CD14-positive monocyte (primary cell): Measurements from ENCODE around the gene TMEM19. TPM values are rescaled to one million over a fixed set of nuclear protein-coding genes. Genes with fewer than 3 reads are reported as not detected.

Source experiments
- DNase-seq, 3 donors: peaks; one replicate each; pipeline ENCODE4 v3.0.0-alpha.2; 2011 to 2022
- H2AFZ ChIP-seq: 2 replicates; pipeline ENCODE4 v1.6.0; 2012; ENCODE audit warnings: mild to moderate bottlenecking, low read depth, low read length, inconsistent platforms; ENCODE audit not compliant: insufficient read depth, poor library complexity, severe bottlenecking
- H3K27ac ChIP-seq, 2 donors: 1 replicate in 1 of 2; 2 replicates in 1 of 2; pipeline ENCODE4 v1.5.1; 2012 to 2013; ENCODE audit warnings: low read length in 2 of 2, control low read depth in 1 of 2, inconsistent platforms in 1 of 2, low read depth in 1 of 2, mild to moderate bottlenecking in 1 of 2
- H3K27me3 ChIP-seq, 2 donors: one replicate each; pipeline versions ENCODE4 v1.6.0 to v1.6.1; 2011 to 2013; ENCODE audit warnings: low read length in 2 of 2; ENCODE audit not compliant: control insufficient read depth in 2 of 2, insufficient read depth in 2 of 2
- H3K36me3 ChIP-seq, 2 donors: replicated peaks in 1 of 2; 1 replicate in 1 of 2; 2 replicates in 1 of 2; pipeline versions ENCODE4 v1.5.1 to v1.6.1; 2012 to 2013; ENCODE audit warnings: low read length in 2 of 2, control low read depth in 1 of 2, inconsistent platforms in 1 of 2, mild to moderate bottlenecking in 1 of 2; ENCODE audit not compliant: insufficient read depth in 2 of 2, control insufficient read depth in 1 of 2
- H3K4me1 ChIP-seq, 2 donors: 1 replicate in 1 of 2; 2 replicates in 1 of 2; pipeline versions ENCODE4 v1.5.1 to v1.6.1; 2012 to 2013; ENCODE audit warnings: low read length in 2 of 2, control low read depth in 1 of 2, inconsistent platforms in 1 of 2, mild to moderate bottlenecking in 1 of 2, moderate library complexity in 1 of 2; ENCODE audit not compliant: insufficient read depth in 2 of 2, control insufficient read depth in 1 of 2
- H3K4me2 ChIP-seq: replicated peaks from 2 replicates; pipeline ENCODE3; 2012; ENCODE audit warnings: low read length, moderate library complexity, mild to moderate bottlenecking; ENCODE audit not compliant: poor library complexity, severe bottlenecking; ENCODE audit errors: extremely low read depth
- H3K4me3 ChIP-seq, 3 experiments: fragments of 200-600 bp in 1 of 3; sonication (generic) in 1 of 3; replicated peaks in 1 of 3; 1 replicate in 2 of 3; 2 replicates in 1 of 3; pipeline ENCODE4 v1.5.1; 2011 to 2013; ENCODE audit warnings: low read length in 3 of 3, mild to moderate bottlenecking in 3 of 3, control low read depth in 2 of 3, low read depth in 2 of 3, inconsistent platforms in 1 of 3, moderate library complexity in 1 of 3
- H3K79me2 ChIP-seq: 2 replicates; pipeline ENCODE4 v1.6.0; 2012; ENCODE audit warnings: mild to moderate bottlenecking, control low read depth, inconsistent platforms, low read length, moderate library complexity; ENCODE audit not compliant: insufficient read depth
- H3K9ac ChIP-seq: 2 replicates; pipeline ENCODE4 v1.6.0; 2017; ENCODE audit warnings: low read length, mild to moderate bottlenecking; ENCODE audit not compliant: insufficient read depth, poor library complexity, severe bottlenecking
- H3K9me3 ChIP-seq, 2 donors: replicated peaks in 1 of 2; 1 replicate in 1 of 2; 2 replicates in 1 of 2; pipeline versions ENCODE4 v1.5.1 to v1.6.1; 2012 to 2013; ENCODE audit warnings: low read length in 2 of 2, control low read depth in 1 of 2; ENCODE audit not compliant: control insufficient read depth in 1 of 2, insufficient read depth in 1 of 2
- H4K20me1 ChIP-seq: 2 replicates; pipeline ENCODE4 v1.6.0; 2012; ENCODE audit warnings: mild to moderate bottlenecking, low read length, control low read depth, moderate library complexity; ENCODE audit not compliant: insufficient read depth
- H3K27ac Mint-ChIP-seq, 7 donors: one replicate each; pipeline ENCODE4 v1.8.0; 2020; ENCODE audit warnings: mild to moderate bottlenecking in 7 of 7, mixed read lengths in 7 of 7, moderate library complexity in 6 of 7, inconsistent platforms in 2 of 7
- H3K27me3 Mint-ChIP-seq, 3 donors: one replicate each; pipeline ENCODE4 v1.8.0; 2021 to 2022; ENCODE audit warnings: low read depth in 3 of 3, mild to moderate bottlenecking in 3 of 3, mixed read lengths in 3 of 3, moderate library complexity in 3 of 3, inconsistent platforms in 1 of 3
- H3K36me3 Mint-ChIP-seq, 2 donors: one replicate each; pipeline ENCODE4 v1.8.0; 2020; ENCODE audit warnings: mixed read lengths in 2 of 2, inconsistent platforms in 1 of 2, mild to moderate bottlenecking in 1 of 2
- H3K4me1 Mint-ChIP-seq: one replicate; pipeline ENCODE4 v1.8.0; 2020; ENCODE audit warnings: mild to moderate bottlenecking, mixed read lengths
- H3K4me3 Mint-ChIP-seq, 2 donors: one replicate each; pipeline ENCODE4 v1.8.0; 2020; ENCODE audit warnings: mild to moderate bottlenecking in 2 of 2, mixed read lengths in 2 of 2, moderate library complexity in 1 of 2
- H3K9me3 Mint-ChIP-seq, 7 donors: one replicate each; pipeline ENCODE4 v1.8.0; 2020 to 2022; ENCODE audit warnings: mixed read lengths in 7 of 7, mild to moderate bottlenecking in 6 of 7, moderate library complexity in 6 of 7, inconsistent platforms in 2 of 7
- CTCF ChIP-seq: fragments of 200-600 bp; IDR thresholded peaks from one replicate; pipeline ENCODE4 v1.8.0; 2022; ENCODE audit warnings: antibody characterized with exemption, mild to moderate bottlenecking
- WGBS: methylation state at CpG from one replicate; pipeline ENCODE4 v1.1.5; 2013; ENCODE audit warnings: missing lambda C conversion rate; ENCODE audit not compliant: insufficient coverage; 5-methylcytosine and 5-hydroxymethylcytosine counted together
- intact Hi-C, 2 donors: fragments of 100-400 bp; cut with micrococcal nuclease; formaldehyde crosslinking; loops; one replicate each; pipeline versions ENCODE4 v1.15.0 to v1.15.1; 2023
- polyA plus RNA-seq, 3 donors: library from polyadenylated mRNA; depleted of rRNA in 1 of 3; unstranded in 2 of 3; stranded (reverse) in 1 of 3; fragments of 300-500 nt in 2 of 3; fragments of >200 nt in 1 of 3; fragmentation: Illumina TruSeq in 2 of 3; gene quantifications; 1 replicate in 2 of 3; 2 replicates in 1 of 3; pipeline ENCODE4 v1.2.3, GENCODE V29; 2012 to 2021

Gene TMEM19
- polyA plus RNA-seq, 3 donors: 9.1 to 39.7 (median 25.4) TPM

- 100% methylated on average over 3 of the region's 3 CpGs for WGBS
- Mint-ChIP-seq H3K27ac (peak overlapping the region in 4 of 7 donors; percentile 15 to 66 (median 36)), H3K27me3 (peaks cover 0 to 2% (median 0%) of the 10 kb centered on the region in 3 donors), H3K4me1 (peaks cover 23% of the 10 kb centered on the region), H3K4me3 (no peak overlapping the region), H3K36me3 (peaks cover 42 to 61% of the 10 kb centered on the region in 2 donors), H3K9me3 (no peaks in the 10 kb centered on the region)
- Histone ChIP-seq H3K9ac (no peak overlapping the region), H2AFZ (no peak overlapping the region), H3K4me1 (peaks cover 17 to 38% of the 10 kb centered on the region in 2 donors), H4K20me1 (peaks cover 92% of the 10 kb centered on the region), H3K36me3 (peaks cover 49 to 78% of the 10 kb centered on the region in 2 donors), H3K4me2 (no peak overlapping the region), H3K79me2 (peaks cover 91% of the 10 kb centered on the region), H3K27ac (peak overlapping the region in 1 of 2 donors; percentile 68), H3K9me3 (no peaks in the 10 kb centered on the region), H3K4me3 (no peak overlapping the region), H3K27me3 (no peaks in the 10 kb centered on the region)
- intact Hi-C loops: loop anchor here in 1 of 2 donors (10.0 kb wide), 1 partner anchor 108 kb away; the partner anchor contains the start of gene RAB21
- no peak for TF ChIP-seq CTCF
- no peak for DNase-seq
Measured at GRCh38 chr12:71646512-71646911, 39.4 kb upstream of the TMEM19 start.

GRCh38 chr12:71648537-71648936, 37.3 kb upstream of the TMEM19 start:
- no peak overlapping the region for H2AFZ ChIP-seq
- H3K27ac ChIP-seq: peak overlapping the region in 1 of 2 donors; percentile 22
- WGBS: 97% methylated on average over 3 of the region's 4 CpGs
- peaks cover 0 to under 1% of the 10 kb centered on the region in 2 donors for H3K9me3 ChIP-seq
- Mint-ChIP-seq H3K36me3 (peaks cover 27 to 42% of the 10 kb centered on the region in 2 donors), H3K4me1 (peaks cover 23% of the 10 kb centered on the region), H3K27ac (peak overlapping the region in 2 of 7 donors; percentile 16 to 56), H3K27me3 (peaks cover 0 to 2% (median 0%) of the 10 kb centered on the region in 3 donors), H3K9me3 (peaks cover 0 to under 1% (median 0%) of the 10 kb centered on the region in 7 donors), H3K4me3 (no peak overlapping the region)
- no peak for TF ChIP-seq CTCF
- no peak overlapping the region for H3K4me2 ChIP-seq
- DNase-seq: no peak
- peaks cover 91% of the 10 kb centered on the region for H3K79me2 ChIP-seq
- H3K9ac ChIP-seq: no peak overlapping the region
- H3K4me3 ChIP-seq: no peak overlapping the region
- no peaks in the 10 kb centered on the region for H3K27me3 ChIP-seq
- intact Hi-C loops: loop anchor here in 1 of 2 donors (10.0 kb wide), 1 partner anchor 106 kb away; the partner anchor contains the start of gene RAB21
- H3K36me3 ChIP-seq: peaks cover 47 to 78% of the 10 kb centered on the region in 2 donors
- H3K4me1 ChIP-seq: peaks cover 17 to 38% of the 10 kb centered on the region in 2 donors
- peaks cover 92% of the 10 kb centered on the region for H4K20me1 ChIP-seq
